ENCODE results near the gene TTC28. TPM values are rescaled to one million over a fixed set of nuclear protein-coding genes. Genes with fewer than 3 reads are reported as not detected.
"Not testable (repeated sequence)": the region's sequence is repeated elsewhere in the genome, so short reads cannot be mapped to it uniquely, and the experiment has no call there.

Gene TTC28
- total and polyA plus RNA-seq, 12 donors = 2.1 to 27.7 (median 20.4) TPM

DNA sequence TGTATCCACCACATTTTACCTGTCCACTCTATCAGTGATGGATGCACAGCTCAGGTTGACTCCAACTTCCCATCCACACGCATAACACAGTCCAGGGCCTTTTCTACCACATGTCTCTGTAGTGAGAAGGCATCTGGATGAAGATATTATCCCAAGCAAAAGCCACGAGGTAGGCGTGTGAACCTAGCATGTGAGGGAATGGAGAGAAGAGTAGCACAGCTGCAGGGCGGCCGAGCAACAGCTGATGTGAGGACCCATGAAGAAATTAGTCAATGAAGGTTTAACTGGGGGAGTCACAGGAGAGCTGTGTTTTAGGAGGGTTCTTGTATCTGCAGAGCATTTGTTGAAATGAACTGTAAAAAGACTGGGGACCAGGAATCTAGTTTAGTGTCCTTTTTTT is 616.0 kb downstream of the TTC28 start:
- Histone ChIP-seq H3K9me3 (peaks cover 0 to 4% (median 0%) of the 10 kb centered on the region in 11 donors), H3K27me3 (no peaks in the 10 kb centered on the region), H3K4me3 (no peak overlapping the region), H3K27ac (no peak overlapping the region), H3K4me1 (peaks cover 0 to 10% (median 0%) of the 10 kb centered on the region in 9 donors), H3K36me3 (peaks cover 0 to 3% (median 0%) of the 10 kb centered on the region in 9 donors)
- no peak for ATAC-seq
- TF ChIP-seq, protein P1, sequence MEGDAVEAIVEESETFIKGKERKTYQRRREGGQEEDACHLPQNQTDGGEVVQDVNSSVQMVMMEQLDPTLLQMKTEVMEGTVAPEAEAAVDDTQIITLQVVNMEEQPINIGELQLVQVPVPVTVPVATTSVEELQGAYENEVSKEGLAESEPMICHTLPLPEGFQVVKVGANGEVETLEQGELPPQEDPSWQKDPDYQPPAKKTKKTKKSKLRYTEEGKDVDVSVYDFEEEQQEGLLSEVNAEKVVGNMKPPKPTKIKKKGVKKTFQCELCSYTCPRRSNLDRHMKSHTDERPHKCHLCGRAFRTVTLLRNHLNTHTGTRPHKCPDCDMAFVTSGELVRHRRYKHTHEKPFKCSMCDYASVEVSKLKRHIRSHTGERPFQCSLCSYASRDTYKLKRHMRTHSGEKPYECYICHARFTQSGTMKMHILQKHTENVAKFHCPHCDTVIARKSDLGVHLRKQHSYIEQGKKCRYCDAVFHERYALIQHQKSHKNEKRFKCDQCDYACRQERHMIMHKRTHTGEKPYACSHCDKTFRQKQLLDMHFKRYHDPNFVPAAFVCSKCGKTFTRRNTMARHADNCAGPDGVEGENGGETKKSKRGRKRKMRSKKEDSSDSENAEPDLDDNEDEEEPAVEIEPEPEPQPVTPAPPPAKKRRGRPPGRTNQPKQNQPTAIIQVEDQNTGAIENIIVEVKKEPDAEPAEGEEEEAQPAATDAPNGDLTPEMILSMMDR (IDR thresholded peaks at IDR 0.05) = no peak
- intact Hi-C loops (cut with DNase I) = no loop called here
- no peak for DNase-seq
- WGBS, 2 donors = 99% methylated on average over 5 of the region's 5 CpGs

DNA sequence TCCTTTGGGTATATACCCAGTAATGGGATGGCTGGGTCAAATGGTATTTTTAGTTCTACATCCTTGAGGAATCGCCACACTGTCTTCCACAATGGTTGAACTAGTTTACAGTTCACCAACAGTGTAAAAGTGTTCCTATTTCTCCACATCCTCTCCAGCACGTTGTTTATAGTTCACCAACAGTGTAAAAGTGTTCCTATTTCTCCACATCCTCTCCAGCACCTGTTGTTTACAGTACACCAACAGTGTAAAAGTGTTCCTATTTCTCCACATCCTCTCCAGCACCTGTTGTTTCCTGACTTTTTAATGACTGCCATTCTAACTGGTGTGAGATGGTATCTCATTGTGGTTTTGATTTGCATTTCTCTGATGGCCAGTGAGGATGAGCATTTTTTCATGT is 619.0 kb downstream of the TTC28 start:
- DNase-seq; H3K4me1 ChIP-seq; H3K27me3 ChIP-seq; ATAC-seq; H3K36me3 ChIP-seq; H3K9me3 ChIP-seq; intact Hi-C loops (cut with DNase I); H3K27ac ChIP-seq; H3K4me3 ChIP-seq: not testable (repeated sequence)
- 87 to 88% methylated on average over 2 of the region's 2 CpGs for WGBS, 2 donors

DNA sequence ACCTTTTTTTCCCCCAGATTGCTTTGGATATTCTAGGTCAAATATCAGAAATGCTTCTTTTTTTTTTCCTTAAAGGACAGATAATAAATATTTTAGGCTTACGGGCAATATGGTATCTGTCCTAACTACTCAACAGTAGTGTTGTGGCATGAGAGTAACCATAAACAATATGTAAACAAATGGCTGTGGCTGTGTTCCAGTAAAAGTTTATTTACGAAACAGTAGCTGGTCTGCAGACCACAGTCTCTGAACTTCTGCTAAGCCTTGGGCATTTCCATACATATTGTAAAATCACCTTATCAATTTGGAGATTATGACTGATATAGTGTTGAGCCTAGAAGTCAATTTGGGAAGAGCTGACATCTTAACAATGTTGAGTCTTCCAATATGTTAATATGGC is 621.6 kb downstream of the TTC28 start:
- H3K27ac ChIP-seq = no peak overlapping the region
- H3K36me3 ChIP-seq = no peaks in the 10 kb centered on the region
- ATAC-seq = no peak
- 55 to 62% methylated on average over 2 of the region's 2 CpGs for WGBS, 2 donors
- intact Hi-C loops (cut with DNase I) = loop anchor here in 1 of 10 donors (10.0 kb wide), 1 partner anchor 387 kb away; no protein-coding TSS in a partner anchor
- no peaks in the 10 kb centered on the region for H3K27me3 ChIP-seq
- no peaks in the 10 kb centered on the region for H3K4me1 ChIP-seq
- H3K4me3 ChIP-seq = no peak overlapping the region
- TF ChIP-seq, protein P1 (IDR thresholded peaks at IDR 0.05) = no peak
- peaks cover 0 to 4% (median 0%) of the 10 kb centered on the region in 11 donors for H3K9me3 ChIP-seq
- DNase-seq = no peak

DNA sequence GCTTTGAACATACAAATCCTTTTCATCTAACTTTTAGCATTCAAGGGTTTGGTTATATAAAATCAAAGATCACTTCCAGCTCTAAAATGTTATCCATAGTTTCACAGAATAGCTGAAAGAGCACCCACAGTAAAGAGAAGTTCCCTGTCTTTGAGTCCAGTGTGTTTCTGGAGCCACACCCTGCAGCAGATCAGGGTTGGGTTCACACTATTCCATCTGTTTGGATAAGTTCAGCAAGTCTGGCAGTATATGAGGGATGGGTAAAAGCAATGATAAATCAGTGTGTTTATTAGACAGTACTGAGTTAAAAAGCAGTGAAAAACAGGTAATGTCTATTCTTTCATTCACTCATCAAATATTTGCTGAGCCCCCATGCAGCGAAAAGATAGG is 624.8 kb downstream of the TTC28 start:
- intact Hi-C loops (cut with DNase I) = loop anchor here in 9 of 10 donors (5.0 to 10.0 kb wide), 3 partner anchors 387 to 537 kb away; no protein-coding TSS in a partner anchor
- WGBS, 2 donors = 98 to 100% methylated on average over 1 of the region's 1 CpG
- peaks cover 0 to 13% (median 0%) of the 10 kb centered on the region in 9 donors for H3K4me1 ChIP-seq
- no peak for ATAC-seq
- H3K27me3 ChIP-seq = no peaks in the 10 kb centered on the region
- no peak overlapping the region for H3K27ac ChIP-seq
- no peaks in the 10 kb centered on the region for H3K9me3 ChIP-seq
- no peak overlapping the region for H3K4me3 ChIP-seq
- no peak for DNase-seq
- H3K36me3 ChIP-seq = no peaks in the 10 kb centered on the region
- TF ChIP-seq, protein P1 (IDR thresholded peaks at IDR 0.05) = no peak
